Measurements from ENCODE around the gene DNAH1.

DNA sequence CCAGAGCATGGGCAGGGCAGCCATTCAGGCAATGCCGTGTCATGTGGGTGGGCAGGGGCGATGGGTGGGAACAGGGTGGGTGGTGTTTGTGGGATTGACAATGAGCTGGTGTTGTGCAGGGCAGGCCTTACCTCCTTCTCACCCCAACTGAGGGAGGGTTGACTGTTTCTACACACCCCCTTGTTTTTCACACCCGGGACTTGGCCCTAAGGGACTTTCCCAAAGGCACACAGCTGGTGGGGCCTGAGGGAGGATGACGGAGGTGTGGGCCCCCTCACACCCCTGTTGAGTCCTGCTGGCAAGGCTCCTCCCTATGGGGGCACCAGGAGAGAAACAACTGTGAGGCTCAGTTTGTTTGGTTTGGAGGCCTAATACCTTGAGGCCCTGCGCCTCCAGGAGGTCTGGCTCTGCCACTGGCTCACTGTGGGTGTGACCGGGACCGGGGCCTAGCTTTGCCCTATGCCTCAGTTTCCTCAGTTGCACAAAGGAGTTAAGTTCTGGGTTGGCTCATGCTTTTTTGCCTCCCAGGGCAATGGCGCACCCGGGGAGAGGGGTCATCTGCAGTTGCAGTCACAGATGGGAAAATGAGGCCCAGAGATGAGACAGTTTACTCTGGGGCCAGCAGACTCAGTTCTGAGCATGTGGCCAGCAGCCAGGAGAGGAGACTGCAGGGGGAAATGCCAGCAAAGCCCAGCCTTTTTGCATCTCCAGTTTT is 5.1 kb upstream of the DNAH1 start:
- TF ChIP-seq, protein P1, sequence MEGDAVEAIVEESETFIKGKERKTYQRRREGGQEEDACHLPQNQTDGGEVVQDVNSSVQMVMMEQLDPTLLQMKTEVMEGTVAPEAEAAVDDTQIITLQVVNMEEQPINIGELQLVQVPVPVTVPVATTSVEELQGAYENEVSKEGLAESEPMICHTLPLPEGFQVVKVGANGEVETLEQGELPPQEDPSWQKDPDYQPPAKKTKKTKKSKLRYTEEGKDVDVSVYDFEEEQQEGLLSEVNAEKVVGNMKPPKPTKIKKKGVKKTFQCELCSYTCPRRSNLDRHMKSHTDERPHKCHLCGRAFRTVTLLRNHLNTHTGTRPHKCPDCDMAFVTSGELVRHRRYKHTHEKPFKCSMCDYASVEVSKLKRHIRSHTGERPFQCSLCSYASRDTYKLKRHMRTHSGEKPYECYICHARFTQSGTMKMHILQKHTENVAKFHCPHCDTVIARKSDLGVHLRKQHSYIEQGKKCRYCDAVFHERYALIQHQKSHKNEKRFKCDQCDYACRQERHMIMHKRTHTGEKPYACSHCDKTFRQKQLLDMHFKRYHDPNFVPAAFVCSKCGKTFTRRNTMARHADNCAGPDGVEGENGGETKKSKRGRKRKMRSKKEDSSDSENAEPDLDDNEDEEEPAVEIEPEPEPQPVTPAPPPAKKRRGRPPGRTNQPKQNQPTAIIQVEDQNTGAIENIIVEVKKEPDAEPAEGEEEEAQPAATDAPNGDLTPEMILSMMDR (IDR thresholded peaks at IDR 0.05 in 2 of 3, conservative IDR thresholded peaks at IDR 0.05 in 1 of 3; ENCODE audit: borderline replicate concordance in 1 of 3, insufficient read depth in 1 of 3, low read depth in 2 of 3, low read length in 2 of 3): no peak
- no peak for TF ChIP-seq JUND (IDR thresholded peaks at IDR 0.05)
- no peak for TF ChIP-seq SIN3A (IDR thresholded peaks at IDR 0.05; ENCODE audit: low read depth)
- TF ChIP-seq RAD21 (IDR thresholded peaks at IDR 0.05; ENCODE audit: low read depth): no peak
- TF ChIP-seq SP1 (IDR thresholded peaks at IDR 0.05; ENCODE audit: low read depth): no peak
- TF ChIP-seq, protein P2, sequence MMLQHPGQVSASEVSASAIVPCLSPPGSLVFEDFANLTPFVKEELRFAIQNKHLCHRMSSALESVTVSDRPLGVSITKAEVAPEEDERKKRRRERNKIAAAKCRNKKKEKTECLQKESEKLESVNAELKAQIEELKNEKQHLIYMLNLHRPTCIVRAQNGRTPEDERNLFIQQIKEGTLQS (IDR thresholded peaks at IDR 0.05): no peak
- no peak for TF ChIP-seq POLR2A (IDR thresholded peaks at IDR 0.05; ENCODE audit: borderline replicate concordance, extremely low read depth, insufficient read depth, insufficient read length)
- TF ChIP-seq CBX3 (IDR thresholded peaks at IDR 0.05; ENCODE audit: low read depth): no peak
- no peak for TF ChIP-seq YY1 (IDR thresholded peaks at IDR 0.05; ENCODE audit: extremely low read depth, insufficient replicate concordance, low read depth, low read length)
- TF ChIP-seq POLR2AphosphoS5 (IDR thresholded peaks at IDR 0.05; ENCODE audit: low read depth, low read length): no peak
- no peak for TF ChIP-seq TCF7L2 (IDR thresholded peaks at IDR 0.05; ENCODE audit: borderline replicate concordance, extremely low read depth, insufficient read depth, insufficient read length)
- no peak for TF ChIP-seq FOSL1 (IDR thresholded peaks at IDR 0.05; ENCODE audit: low read depth)
- TF ChIP-seq CEBPB (IDR thresholded peaks at IDR 0.05; ENCODE audit: low read depth): no peak
- TF ChIP-seq, protein P3, sequence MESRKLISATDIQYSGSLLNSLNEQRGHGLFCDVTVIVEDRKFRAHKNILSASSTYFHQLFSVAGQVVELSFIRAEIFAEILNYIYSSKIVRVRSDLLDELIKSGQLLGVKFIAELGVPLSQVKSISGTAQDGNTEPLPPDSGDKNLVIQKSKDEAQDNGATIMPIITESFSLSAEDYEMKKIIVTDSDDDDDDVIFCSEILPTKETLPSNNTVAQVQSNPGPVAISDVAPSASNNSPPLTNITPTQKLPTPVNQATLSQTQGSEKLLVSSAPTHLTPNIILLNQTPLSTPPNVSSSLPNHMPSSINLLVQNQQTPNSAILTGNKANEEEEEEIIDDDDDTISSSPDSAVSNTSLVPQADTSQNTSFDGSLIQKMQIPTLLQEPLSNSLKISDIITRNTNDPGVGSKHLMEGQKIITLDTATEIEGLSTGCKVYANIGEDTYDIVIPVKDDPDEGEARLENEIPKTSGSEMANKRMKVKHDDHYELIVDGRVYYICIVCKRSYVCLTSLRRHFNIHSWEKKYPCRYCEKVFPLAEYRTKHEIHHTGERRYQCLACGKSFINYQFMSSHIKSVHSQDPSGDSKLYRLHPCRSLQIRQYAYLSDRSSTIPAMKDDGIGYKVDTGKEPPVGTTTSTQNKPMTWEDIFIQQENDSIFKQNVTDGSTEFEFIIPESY (IDR thresholded peaks at IDR 0.05; ENCODE audit: extremely low read depth, insufficient replicate concordance, low read length): no peak
